H9 (cell line): ENCODE results near the gene JAK2. TPM values are rescaled to one million over a fixed set of nuclear protein-coding genes. Genes with fewer than 3 reads are reported as not detected.
"Not testable (repeated sequence)": the region's sequence is repeated elsewhere in the genome, so short reads cannot be mapped to it uniquely, and the experiment has no call there.

Experiments
- DNase-seq: peaks from one replicate; pipeline ENCODE4 v3.0.0-alpha.2; 2017
- H2AFZ ChIP-seq: one replicate; pipeline ENCODE4 v1.6.1; 2013; ENCODE audit warnings: mild to moderate bottlenecking, low read length, control low read depth, moderate library complexity
- H2AK5ac ChIP-seq: 2 replicates; pipeline ENCODE4 v1.6.1; 2013; ENCODE audit warnings: low read length, control low read depth, mixed read lengths; ENCODE audit not compliant: insufficient read length
- H2BK120ac ChIP-seq: one replicate; pipeline ENCODE4 v1.6.1; 2013; ENCODE audit warnings: low read depth, mild to moderate bottlenecking, low read length, control low read depth, inconsistent platforms; ENCODE audit not compliant: poor library complexity, severe bottlenecking
- H2BK12ac ChIP-seq: 2 replicates; pipeline ENCODE4 v1.6.1; 2013; ENCODE audit warnings: low read length, control low read depth, mixed read lengths, low read depth; ENCODE audit not compliant: insufficient read length
- H2BK15ac ChIP-seq: 2 replicates; pipeline ENCODE4 v1.6.1; 2013; ENCODE audit warnings: low read depth, low read length, control low read depth
- H2BK20ac ChIP-seq: one replicate; pipeline ENCODE4 v1.6.1; 2013; ENCODE audit warnings: low read depth, mild to moderate bottlenecking, low read length, control low read depth, inconsistent platforms; ENCODE audit not compliant: poor library complexity, severe bottlenecking
- H2BK5ac ChIP-seq: 2 replicates; pipeline ENCODE4 v1.6.1; 2013; ENCODE audit warnings: low read length, control low read depth, mixed read lengths; ENCODE audit not compliant: insufficient read length
- H3K14ac ChIP-seq: 2 replicates; pipeline ENCODE4 v1.6.1; 2013; ENCODE audit warnings: low read length, control low read depth; ENCODE audit not compliant: insufficient read depth
- H3K18ac ChIP-seq: 2 replicates; pipeline ENCODE4 v1.6.1; 2013; ENCODE audit warnings: low read depth, mild to moderate bottlenecking, mixed read lengths, low read length, control low read depth; ENCODE audit not compliant: insufficient read length
- H3K23ac ChIP-seq: 2 replicates; pipeline ENCODE4 v1.6.1; 2013; ENCODE audit warnings: low read length, control low read depth, mixed read lengths, low read depth; ENCODE audit not compliant: insufficient read length
- H3K23me2 ChIP-seq: 2 replicates; pipeline ENCODE4 v1.6.1; 2013; ENCODE audit warnings: low read depth, mild to moderate bottlenecking, mixed read lengths, low read length, control low read depth; ENCODE audit not compliant: insufficient read length, poor library complexity, severe bottlenecking
- H3K27ac ChIP-seq: 2 replicates; pipeline ENCODE4 v1.5.1; 2013; ENCODE audit warnings: low read length, control low read depth, mixed read lengths, low read depth; ENCODE audit not compliant: insufficient read length
- H3K27me3 ChIP-seq: 2 replicates; pipeline ENCODE4 v1.6.1; 2013; ENCODE audit warnings: low read length, control low read depth, inconsistent platforms; ENCODE audit not compliant: insufficient read depth
- H3K4ac ChIP-seq: 2 replicates; pipeline ENCODE4 v1.6.1; 2013; ENCODE audit warnings: low read depth, mild to moderate bottlenecking, control low read depth, inconsistent platforms, low read length, moderate library complexity
- H3K4me1 ChIP-seq: 2 replicates; pipeline ENCODE4 v1.6.1; 2013; ENCODE audit warnings: low read length, control low read depth, inconsistent platforms; ENCODE audit not compliant: insufficient read depth
- H3K4me2 ChIP-seq: 2 replicates; pipeline ENCODE4 v1.6.1; 2013; ENCODE audit warnings: low read length, control low read depth, mixed read lengths; ENCODE audit not compliant: insufficient read length, insufficient read depth
- H3K56ac ChIP-seq: 2 replicates; pipeline ENCODE4 v1.6.1; 2013; ENCODE audit warnings: low read depth, mild to moderate bottlenecking, mixed read lengths, low read length, control low read depth; ENCODE audit not compliant: insufficient read length
- H3K79me1 ChIP-seq: 2 replicates; pipeline ENCODE4 v1.6.1; 2013; ENCODE audit warnings: low read depth, mild to moderate bottlenecking, moderate library complexity, low read length, control low read depth, inconsistent platforms; ENCODE audit not compliant: insufficient read depth, poor library complexity, severe bottlenecking
- H3K79me2 ChIP-seq: 2 replicates; pipeline ENCODE4 v1.6.1; 2013; ENCODE audit warnings: low read length, control low read depth, inconsistent platforms; ENCODE audit not compliant: insufficient read depth
- H3K9ac ChIP-seq: 2 replicates; pipeline ENCODE4 v1.6.1; 2013; ENCODE audit warnings: low read length, control low read depth, mixed read lengths; ENCODE audit not compliant: insufficient read length; ENCODE audit errors: extremely low read depth
- H3K9me3 ChIP-seq: one replicate; pipeline ENCODE4 v1.6.1; 2013; ENCODE audit warnings: low read depth, low read length, inconsistent platforms; ENCODE audit not compliant: control insufficient read depth
- H3T11ph ChIP-seq: one replicate; pipeline ENCODE4 v1.6.1; 2013; ENCODE audit warnings: mild to moderate bottlenecking, low read length, control low read depth, inconsistent platforms
- H4K20me1 ChIP-seq: one replicate; pipeline ENCODE4 v1.6.1; 2013; ENCODE audit not compliant: control insufficient read depth, insufficient read length, insufficient read depth
- H4K5ac ChIP-seq: 2 replicates; pipeline ENCODE4 v1.6.1; 2013; ENCODE audit warnings: low read depth, mild to moderate bottlenecking, mixed read lengths, low read length, control low read depth; ENCODE audit not compliant: insufficient read length
- H4K8ac ChIP-seq: replicated peaks from 2 replicates; pipeline ENCODE4 v1.6.1; 2013; ENCODE audit warnings: low read length, control low read depth, mixed read lengths, low read depth; ENCODE audit not compliant: insufficient read length
- H4K91ac ChIP-seq: 2 replicates; pipeline ENCODE4 v1.6.1; 2013; ENCODE audit warnings: low read depth, mild to moderate bottlenecking, moderate library complexity, mixed read lengths, low read length, control low read depth; ENCODE audit not compliant: insufficient read length
- H3K27ac Mint-ChIP-seq, 3 experiments: 2 replicates in 2 of 3; 3 replicates in 1 of 3; pipeline ENCODE4 v1.8.0; 2020 to 2021; ENCODE audit warnings: mixed read lengths in 3 of 3, mild to moderate bottlenecking in 1 of 3, moderate library complexity in 1 of 3
- H3K27me3 Mint-ChIP-seq: 2 replicates; pipeline ENCODE4 v1.8.0; 2021; ENCODE audit warnings: low read depth, mild to moderate bottlenecking, moderate library complexity, mixed read lengths
- H3K36me3 Mint-ChIP-seq, 3 experiments: 2 replicates in 2 of 3; 3 replicates in 1 of 3; pipeline ENCODE4 v1.8.0; 2020 to 2021; ENCODE audit warnings: low read depth in 3 of 3, mixed read lengths in 3 of 3; ENCODE audit not compliant: insufficient read depth in 1 of 3
- H3K4me1 Mint-ChIP-seq, 2 experiments: 2 replicates each; pipeline ENCODE4 v1.8.0; 2020; ENCODE audit warnings: mixed read lengths in 2 of 2
- H3K4me3 Mint-ChIP-seq, 2 experiments: 2 replicates in 1 of 2; 3 replicates in 1 of 2; pipeline ENCODE4 v1.8.0; 2020 to 2021; ENCODE audit warnings: mild to moderate bottlenecking in 2 of 2, mixed read lengths in 2 of 2, moderate library complexity in 1 of 2
- H3K9me3 Mint-ChIP-seq, 2 experiments: 2 replicates in 1 of 2; 3 replicates in 1 of 2; pipeline ENCODE4 v1.8.0; 2020; ENCODE audit warnings: mild to moderate bottlenecking in 2 of 2, mixed read lengths in 2 of 2, moderate library complexity in 1 of 2
- WGBS: extraction: QIAGEN DNeasy Blood & Tissue Kit; methylation state at CpG from one replicate; pipeline ENCODE4 v1.1.7; 2013; ENCODE audit warnings: missing lambda C conversion rate, low lambda C conversion rate, mixed read lengths; ENCODE audit not compliant: insufficient read length; ENCODE audit errors: extremely low coverage; 5-methylcytosine and 5-hydroxymethylcytosine counted together
- total RNA-seq: library from RNA; stranded (reverse); gene quantifications from 2 replicates; pipeline ENCODE4 v1.2.1, GENCODE V29; 2021

Gene JAK2
- total RNA-seq, 1 experiment from 2014 or later = 3.4 TPM

GRCh38 chr9:5106517-5106916, 121.4 kb downstream of the JAK2 start:
- H2BK120ac ChIP-seq, H3K4me1 ChIP-seq, H3K27me3 ChIP-seq, H3K36me3 Mint-ChIP-seq, H2AK5ac ChIP-seq, H3K27ac Mint-ChIP-seq, H4K91ac ChIP-seq, H3K9me3 ChIP-seq, H3K14ac ChIP-seq, H4K5ac ChIP-seq, H3K4me2 ChIP-seq, H4K8ac ChIP-seq, H3K27me3 Mint-ChIP-seq, H2AFZ ChIP-seq, H2BK15ac ChIP-seq, H2BK5ac ChIP-seq, H3K23ac ChIP-seq, H3K56ac ChIP-seq, H3K27ac ChIP-seq, H3K18ac ChIP-seq, H3K79me1 ChIP-seq, H2BK20ac ChIP-seq, H3K4me1 Mint-ChIP-seq, H3T11ph ChIP-seq, DNase-seq, H3K79me2 ChIP-seq, H3K9ac ChIP-seq, H3K4me3 Mint-ChIP-seq, H3K4ac ChIP-seq, H3K23me2 ChIP-seq, H2BK12ac ChIP-seq, H4K20me1 ChIP-seq: not testable (repeated sequence)
- peaks cover 6 to 24% of the 10 kb centered on the region in 2 experiments; a peak in 4 of 5 replicates for H3K9me3 Mint-ChIP-seq
- no CpG with 5 or more reads among the region's 2 CpGs for WGBS
